GM13977 (cell line): Measurements from ENCODE around the gene EEF1A2.

Source experiments
- DNase-seq: peaks from one replicate; pipeline ENCODE4 v3.0.0; 2012; ENCODE audit warnings: low spot score
- CTCF ChIP-seq: IDR thresholded peaks from 2 replicates; pipeline ENCODE4 v1.5.1; 2012; ENCODE audit warnings: mild to moderate bottlenecking, control low read depth; ENCODE audit not compliant: insufficient read depth; ENCODE audit errors: extremely low read depth, missing control alignments
- in situ Hi-C: fragments of 300-500 bp; cut with MboI; formaldehyde crosslinking; loops from one replicate; pipeline ENCODE4 v1.12.0; 2022; ENCODE audit warnings: low sequenced_read_pairs, low pct_unique_long_range_greater_than_20kb, mixed read lengths, inconsistent platforms; ENCODE audit not compliant: unreplicated experiment

The EEF1A2 gene

GRCh38 chr20:63504642-63505041 lies 5.8 kb upstream of the EEF1A2 start:
- no peak for DNase-seq
- in situ Hi-C loops, result no loop called here
- no peak for TF ChIP-seq CTCF

- in situ Hi-C loops, result no loop called here
- no peak for TF ChIP-seq CTCF
- DNase-seq, result no peak
These were observed 4.6 kb upstream of the EEF1A2 start for GRCh38 chr20:63503524-63503923.

- in situ Hi-C loops, result no loop called here
- DNase-seq, result no peak
- TF ChIP-seq CTCF, result no peak
These were observed 3.8 kb upstream of the EEF1A2 start for GRCh38 chr20:63502671-63503172.

GRCh38 chr20:63501818-63502670 lies 3.2 kb upstream of the EEF1A2 start:
- DNase-seq, result no peak
- in situ Hi-C loops, result no loop called here
- TF ChIP-seq CTCF, result no peak

- in situ Hi-C loops, result no loop called here
- TF ChIP-seq CTCF, result no peak
- DNase-seq, result no peak
These were observed 2.3 kb upstream of the EEF1A2 start for GRCh38 chr20:63500902-63501817.

GRCh38 chr20:63500151-63500901 lies 1.4 kb upstream of the EEF1A2 start:
- no peak for DNase-seq
- no peak for TF ChIP-seq CTCF
- in situ Hi-C loops, result no loop called here
